HCT116 (cell line): ENCODE results near the gene ANGPTL4. TPM values are rescaled to one million over a fixed set of nuclear protein-coding genes. Genes with fewer than 3 reads are reported as not detected.
A peak's percentile ranks its signal among the peaks of the same experiment; 100 is the strongest.

Experiments used
- ATAC-seq: fragments of 200-7000 bp; cut with Tn5 transposase; 2 replicates; pipeline ENCODE4 v1.9.1; 2020; ENCODE audit warnings: mild to moderate bottlenecking, moderate library complexity
- BruUV-seq: library from RNA; stranded (reverse); fragments of 400-500 nt; replicated peaks from 2 replicates; lab custom pipeline; 2021; lab: Mats Ljungman, UMichigan
- CTCF ChIA-PET: fragments of 300-600 bp; sonication (Branson Sonifier 250); formaldehyde crosslinking; loops from one replicate; lab custom pipeline; 2021; ENCODE audit warnings: antibody characterized with exemption; lab: Charles Lee
- POLR2A ChIA-PET: fragments of 300-600, 350-600 bp; sonication (Branson Sonifier 250); formaldehyde crosslinking; loops from one replicate; lab custom pipeline; 2021; ENCODE audit warnings: antibody characterized with exemption; lab: Charles Lee
- RAD21 ChIA-PET, 2 experiments: fragments of 300-600 bp; sonication (Branson Sonifier 250); formaldehyde crosslinking; loops; one replicate each; lab custom pipeline; 2023; ENCODE audit warnings: low total read pairs in 2 of 2; ENCODE audit not compliant: uncharacterized antibody in 2 of 2, unreplicated experiment in 2 of 2, low non-redundant PET in 1 of 2; lab: Charles Lee
- DNase-seq: peaks from one replicate; pipeline ENCODE4 v3.0.0-alpha.2; 2010; ENCODE audit warnings: low read depth, low spot score
- H2AFZ ChIP-seq: fragments of 200-600 bp; shearing (Covaris generic), sonication (generic); 2 replicates; pipeline ENCODE4 v1.6.1; 2017; ENCODE audit warnings: low read depth, mixed run types, mixed read lengths, antibody characterized with exemption, low read length; ENCODE audit not compliant: poor library complexity, severe bottlenecking
- H3K27ac ChIP-seq: 2 replicates; pipeline ENCODE4 v1.5.1; 2012; ENCODE audit warnings: low read depth, low read length
- H3K27me3 ChIP-seq: fragments of 200-600 bp; sonication (generic); 2 replicates; pipeline ENCODE4 v1.6.1; 2016; ENCODE audit warnings: mixed run types, low read length, mixed read lengths; ENCODE audit not compliant: insufficient read depth
- H3K36me3 ChIP-seq, 2 experiments: fragments of 200-500 bp in 1 of 2; fragments of 200-600 bp in 1 of 2; sonication (Bioruptor generic) in 1 of 2; sonication (generic) in 1 of 2; 2 replicates each; pipeline versions ENCODE4 v1.5.1 to v1.6.1; 2014 to 2016; ENCODE audit warnings: low read length in 2 of 2, inconsistent platforms in 1 of 2, mixed read lengths in 1 of 2, mixed run types in 1 of 2; ENCODE audit not compliant: insufficient read depth in 2 of 2, control insufficient read depth in 1 of 2
- H3K4me1 ChIP-seq, 2 experiments: fragments of 200-600 bp in 1 of 2; sonication (generic) in 1 of 2; 2 replicates each; pipeline versions ENCODE4 v1.5.1 to v1.6.1; 2012 to 2017; ENCODE audit warnings: low read length in 2 of 2, inconsistent platforms in 1 of 2, mild to moderate bottlenecking in 1 of 2, mixed read lengths in 1 of 2, mixed run types in 1 of 2, moderate library complexity in 1 of 2; ENCODE audit not compliant: insufficient read depth in 2 of 2, control insufficient read depth in 1 of 2
- H3K4me2 ChIP-seq: fragments of 200-600 bp; sonication (generic); 2 replicates; pipeline ENCODE4 v1.6.1; 2017; ENCODE audit warnings: mixed run types, low read length, mixed read lengths
- H3K4me3 ChIP-seq, 2 experiments: fragments of 200-600 bp in 1 of 2; sonication (generic) in 1 of 2; replicated peaks in 1 of 2; 2 replicates each; pipeline ENCODE4 v1.5.1; 2011 to 2016; ENCODE audit warnings: low read length in 2 of 2, control low read depth in 1 of 2, low read depth in 1 of 2, mild to moderate bottlenecking in 1 of 2, mixed read lengths in 1 of 2, mixed run types in 1 of 2
- H3K79me2 ChIP-seq: fragments of 200-600 bp; sonication (generic); 2 replicates; pipeline ENCODE4 v1.6.1; 2017; ENCODE audit warnings: mild to moderate bottlenecking, mixed run types, low read length, moderate library complexity, mixed read lengths; ENCODE audit not compliant: insufficient read depth
- H3K9ac ChIP-seq: fragments of 200-600 bp; sonication (generic); 2 replicates; pipeline ENCODE4 v1.6.1; 2016; ENCODE audit warnings: low read length, mixed read lengths
- H3K9me2 ChIP-seq: fragments of 200-600 bp; sonication (generic), shearing (Covaris generic); 2 replicates; pipeline ENCODE4 v1.6.1; 2017; ENCODE audit warnings: mixed run types, mild to moderate bottlenecking, moderate library complexity; ENCODE audit not compliant: insufficient read depth
- H3K9me3 ChIP-seq, 2 experiments: fragments of 200-500 bp in 1 of 2; fragments of 200-600 bp in 1 of 2; sonication (Bioruptor generic) in 1 of 2; sonication (generic) in 1 of 2; 2 replicates each; pipeline ENCODE4 v1.6.1; 2014 to 2017; ENCODE audit warnings: low read length in 2 of 2, mixed read lengths in 2 of 2, inconsistent platforms in 1 of 2, low read depth in 1 of 2, mild to moderate bottlenecking in 1 of 2, mixed run types in 1 of 2, moderate library complexity in 1 of 2; ENCODE audit not compliant: control insufficient read depth in 1 of 2, insufficient read depth in 1 of 2
- H4K20me1 ChIP-seq: fragments of 200-600 bp; sonication (generic), shearing (Covaris generic); 2 replicates; pipeline ENCODE4 v1.6.1; 2017; ENCODE audit warnings: mixed run types, mild to moderate bottlenecking, moderate library complexity; ENCODE audit not compliant: insufficient read depth
- EZH2phosphoT487 ChIP-seq: fragments of 200-600 bp; IDR thresholded peaks from 2 replicates; pipeline ENCODE4 v1.6.1; 2018; ENCODE audit warnings: antibody characterized with exemption, borderline replicate concordance
- POLR2A ChIP-seq: IDR thresholded peaks from 2 replicates; pipeline ENCODE4 v1.7.0; 2011; ENCODE audit warnings: borderline replicate concordance; ENCODE audit not compliant: insufficient read depth, insufficient read length; ENCODE audit errors: extremely low read depth
- POLR2AphosphoS5 ChIP-seq: IDR thresholded peaks from 2 replicates; pipeline ENCODE4 v1.6.1; 2011; ENCODE audit warnings: mild to moderate bottlenecking, low read depth, low read length, moderate library complexity
- intact Hi-C: fragments of 100-400 bp; cut with micrococcal nuclease; formaldehyde crosslinking; loops from 2 replicates; pipeline ENCODE4 v1.10.0; 2022
- total RNA-seq: library from RNA; stranded (reverse); gene quantifications from one replicate; pipeline ENCODE4 v1.2.1, GENCODE V29; 2021; ENCODE audit not compliant: unreplicated experiment
- TF ChIP-seq, protein P1 (sequence below), 3 experiments: fragments of 200-600 bp in 1 of 3; sonication (generic) in 1 of 3; IDR thresholded peaks in 2 of 3; conservative IDR thresholded peaks in 1 of 3; 2 replicates each; pipeline ENCODE4 v1.5.1; 2012 to 2017; ENCODE audit warnings: low read depth in 2 of 3, low read length in 2 of 3, antibody characterized with exemption in 1 of 3, borderline replicate concordance in 1 of 3, control low read depth in 1 of 3, mild to moderate bottlenecking in 1 of 3, mixed read lengths in 1 of 3, mixed run types in 1 of 3, moderate library complexity in 1 of 3; ENCODE audit not compliant: insufficient read depth in 1 of 3
- TF ChIP-seq, protein P2 (sequence below): IDR thresholded peaks from 2 replicates; pipeline ENCODE4 v1.6.1; 2011; ENCODE audit warnings: mild to moderate bottlenecking, low read length, moderate library complexity; ENCODE audit not compliant: insufficient replicate concordance; ENCODE audit errors: extremely low read depth
- TF ChIP-seq, protein P3 (sequence below): IDR thresholded peaks from 2 replicates; pipeline ENCODE4 v1.6.1; 2012

ANGPTL4 gene
- total RNA-seq, 1 experiment from 2014 or later = 54.8 TPM

DNA sequence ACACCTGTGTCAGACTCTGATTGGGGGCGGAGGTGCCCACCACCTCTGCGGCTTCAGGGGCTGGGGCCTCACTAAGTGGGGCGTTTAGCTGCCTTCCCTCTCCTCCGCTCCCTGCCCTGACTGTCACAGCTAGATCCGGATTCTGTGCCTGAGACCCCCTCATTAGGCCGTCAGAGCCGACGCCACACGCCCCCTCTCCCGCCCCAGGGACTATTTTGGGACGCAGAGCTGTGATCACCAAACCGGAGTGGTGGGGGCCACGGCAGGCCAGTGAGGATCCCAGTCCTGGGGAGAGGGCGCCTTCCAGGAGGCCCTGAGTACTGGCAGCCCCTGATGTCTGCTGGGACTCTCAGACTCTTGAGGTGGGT is 21.7 kb upstream of the ANGPTL4 start:
- no peaks in the 10 kb centered on the region for H3K36me3 ChIP-seq
- H3K4me1 ChIP-seq = peaks cover 17 to 20% of the 10 kb centered on the region in 2 experiments
- no peaks in the 10 kb centered on the region for H3K27me3 ChIP-seq
- no peaks in the 10 kb centered on the region for H3K79me2 ChIP-seq
- H3K9me2 ChIP-seq = no peaks in the 10 kb centered on the region
- H4K20me1 ChIP-seq = no peaks in the 10 kb centered on the region
- CTCF ChIA-PET = interaction anchor here (0.8 kb wide), 1 partner anchor 237 kb away, joined by 3 read pairs; no protein-coding TSS in a partner anchor
- POLR2A ChIA-PET = no interaction called here
- intact Hi-C loops = no loop called here
- H3K4me3 ChIP-seq = no peak overlapping the region; a peak in 1 of 4 replicates
- no peak for TF ChIP-seq EZH2phosphoT487
- no peak for TF ChIP-seq POLR2AphosphoS5
- TF ChIP-seq, protein P1, sequence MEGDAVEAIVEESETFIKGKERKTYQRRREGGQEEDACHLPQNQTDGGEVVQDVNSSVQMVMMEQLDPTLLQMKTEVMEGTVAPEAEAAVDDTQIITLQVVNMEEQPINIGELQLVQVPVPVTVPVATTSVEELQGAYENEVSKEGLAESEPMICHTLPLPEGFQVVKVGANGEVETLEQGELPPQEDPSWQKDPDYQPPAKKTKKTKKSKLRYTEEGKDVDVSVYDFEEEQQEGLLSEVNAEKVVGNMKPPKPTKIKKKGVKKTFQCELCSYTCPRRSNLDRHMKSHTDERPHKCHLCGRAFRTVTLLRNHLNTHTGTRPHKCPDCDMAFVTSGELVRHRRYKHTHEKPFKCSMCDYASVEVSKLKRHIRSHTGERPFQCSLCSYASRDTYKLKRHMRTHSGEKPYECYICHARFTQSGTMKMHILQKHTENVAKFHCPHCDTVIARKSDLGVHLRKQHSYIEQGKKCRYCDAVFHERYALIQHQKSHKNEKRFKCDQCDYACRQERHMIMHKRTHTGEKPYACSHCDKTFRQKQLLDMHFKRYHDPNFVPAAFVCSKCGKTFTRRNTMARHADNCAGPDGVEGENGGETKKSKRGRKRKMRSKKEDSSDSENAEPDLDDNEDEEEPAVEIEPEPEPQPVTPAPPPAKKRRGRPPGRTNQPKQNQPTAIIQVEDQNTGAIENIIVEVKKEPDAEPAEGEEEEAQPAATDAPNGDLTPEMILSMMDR (IDR thresholded peaks at IDR 0.05 in 2 of 3, conservative IDR thresholded peaks at IDR 0.05 in 1 of 3; ENCODE audit: borderline replicate concordance in 1 of 3, insufficient read depth in 1 of 3, low read depth in 2 of 3, low read length in 2 of 3) = no peak
- TF ChIP-seq, protein P2, sequence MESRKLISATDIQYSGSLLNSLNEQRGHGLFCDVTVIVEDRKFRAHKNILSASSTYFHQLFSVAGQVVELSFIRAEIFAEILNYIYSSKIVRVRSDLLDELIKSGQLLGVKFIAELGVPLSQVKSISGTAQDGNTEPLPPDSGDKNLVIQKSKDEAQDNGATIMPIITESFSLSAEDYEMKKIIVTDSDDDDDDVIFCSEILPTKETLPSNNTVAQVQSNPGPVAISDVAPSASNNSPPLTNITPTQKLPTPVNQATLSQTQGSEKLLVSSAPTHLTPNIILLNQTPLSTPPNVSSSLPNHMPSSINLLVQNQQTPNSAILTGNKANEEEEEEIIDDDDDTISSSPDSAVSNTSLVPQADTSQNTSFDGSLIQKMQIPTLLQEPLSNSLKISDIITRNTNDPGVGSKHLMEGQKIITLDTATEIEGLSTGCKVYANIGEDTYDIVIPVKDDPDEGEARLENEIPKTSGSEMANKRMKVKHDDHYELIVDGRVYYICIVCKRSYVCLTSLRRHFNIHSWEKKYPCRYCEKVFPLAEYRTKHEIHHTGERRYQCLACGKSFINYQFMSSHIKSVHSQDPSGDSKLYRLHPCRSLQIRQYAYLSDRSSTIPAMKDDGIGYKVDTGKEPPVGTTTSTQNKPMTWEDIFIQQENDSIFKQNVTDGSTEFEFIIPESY = no peak
- no peak for TF ChIP-seq POLR2A
- TF ChIP-seq, protein P3, sequence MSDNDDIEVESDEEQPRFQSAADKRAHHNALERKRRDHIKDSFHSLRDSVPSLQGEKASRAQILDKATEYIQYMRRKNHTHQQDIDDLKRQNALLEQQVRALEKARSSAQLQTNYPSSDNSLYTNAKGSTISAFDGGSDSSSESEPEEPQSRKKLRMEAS = no peak
- no TSS peak for BruUV-seq
- RAD21 ChIA-PET = no interaction called here
- ATAC-seq = no peak
- no peak overlapping the region; the same call in 1 of the 2 replicates for H3K27ac ChIP-seq
- H3K9ac ChIP-seq = no peak overlapping the region
- H2AFZ ChIP-seq = no peak overlapping the region
- H3K4me2 ChIP-seq = peak overlapping the region; percentile 96
- no peak for DNase-seq
- H3K9me3 ChIP-seq = no peaks in the 10 kb centered on the region
